GM12801 (cell line): Measurements from ENCODE around the gene TLE4.

Source experiments
- CTCF ChIP-seq: IDR thresholded peaks from one replicate; pipeline ENCODE4 v1.5.1; 2011; ENCODE audit warnings: control low read depth; ENCODE audit not compliant: insufficient read length; ENCODE audit errors: extremely low read depth

The TLE4 gene

GRCh38 chr9:79670269-79670961, 98.7 kb downstream of the TLE4 start:
- TF ChIP-seq CTCF, result no peak

- no peak for TF ChIP-seq CTCF
Measured at GRCh38 chr9:79671558-79671957, 99.8 kb downstream of the TLE4 start.

- no peak for TF ChIP-seq CTCF
Measured at GRCh38 chr9:79672236-79672635, 100.5 kb downstream of the TLE4 start.

- no peak for TF ChIP-seq CTCF
Measured at GRCh38 chr9:79672891-79673290, 101.1 kb downstream of the TLE4 start.

- TF ChIP-seq CTCF, result no peak
Measured at GRCh38 chr9:79673614-79674013, 101.8 kb downstream of the TLE4 start.

- no peak for TF ChIP-seq CTCF
Measured at GRCh38 chr9:79674052-79674777, 102.5 kb downstream of the TLE4 start.

- no peak for TF ChIP-seq CTCF
Measured at GRCh38 chr9:79681576-79681975, 109.8 kb downstream of the TLE4 start.
